Stimulated activated CD8-positive, alpha-beta memory T cell treated with anti-CD3 and anti-CD28 coated beads, Interleukin-4, amount 100 ng/mL, for 48 hours (primary cell): ENCODE measurements around the gene FAM221B.

Experiments used
- DNase-seq: peaks from one replicate; pipeline ENCODE4 v3.0.0-alpha.2; 2020

Gene FAM221B

GRCh38 chr9:35814841-35815543 is 13.5 kb downstream of the FAM221B start, which contains the start of gene HINT2:
HINT2 (minus strand) TSS chr9:35815042; CDS start chr9:35814979, 63 bp downstream.
- DNase-seq: peak; percentile 98

DNA sequence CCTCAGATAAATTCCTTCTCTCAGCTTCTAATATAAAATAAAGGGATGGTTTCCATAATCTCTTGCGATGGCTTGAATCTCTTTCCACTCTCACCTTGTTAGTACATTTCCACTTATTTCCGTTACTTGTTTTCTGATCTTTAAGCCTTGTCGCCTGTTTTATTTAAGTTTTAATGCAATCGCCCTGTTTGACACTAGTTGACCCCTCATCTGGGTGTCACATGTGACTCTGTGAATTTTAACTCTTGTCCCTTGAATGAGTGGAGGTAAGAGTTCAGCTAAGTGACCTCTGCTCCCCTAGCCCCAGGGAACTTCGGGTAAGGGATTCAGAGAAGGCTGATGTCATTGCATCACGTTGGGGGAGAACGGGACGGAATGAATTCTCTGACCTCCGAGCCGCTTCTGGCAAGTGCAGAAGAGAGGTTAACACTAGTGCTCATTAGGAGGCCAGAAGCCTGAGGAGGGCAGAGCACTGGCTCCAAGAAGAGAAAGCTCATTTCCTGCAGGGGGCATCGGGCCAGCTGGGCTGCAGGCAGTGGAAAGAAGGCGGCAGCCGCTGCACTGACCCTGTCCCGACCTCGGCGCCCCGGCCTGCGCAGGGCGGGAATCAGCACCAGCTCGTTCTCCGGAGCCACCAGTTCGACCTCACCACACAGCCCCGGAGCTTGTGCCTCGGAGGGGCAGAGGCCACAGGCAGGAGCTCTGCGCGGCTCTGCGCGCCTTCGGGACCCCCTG is 14.3 kb downstream of the FAM221B start:
- DNase-seq: peak; percentile 61

GRCh38 chr9:35813434-35814105 is 15.0 kb downstream of the FAM221B start:
- no peak for DNase-seq

DNA sequence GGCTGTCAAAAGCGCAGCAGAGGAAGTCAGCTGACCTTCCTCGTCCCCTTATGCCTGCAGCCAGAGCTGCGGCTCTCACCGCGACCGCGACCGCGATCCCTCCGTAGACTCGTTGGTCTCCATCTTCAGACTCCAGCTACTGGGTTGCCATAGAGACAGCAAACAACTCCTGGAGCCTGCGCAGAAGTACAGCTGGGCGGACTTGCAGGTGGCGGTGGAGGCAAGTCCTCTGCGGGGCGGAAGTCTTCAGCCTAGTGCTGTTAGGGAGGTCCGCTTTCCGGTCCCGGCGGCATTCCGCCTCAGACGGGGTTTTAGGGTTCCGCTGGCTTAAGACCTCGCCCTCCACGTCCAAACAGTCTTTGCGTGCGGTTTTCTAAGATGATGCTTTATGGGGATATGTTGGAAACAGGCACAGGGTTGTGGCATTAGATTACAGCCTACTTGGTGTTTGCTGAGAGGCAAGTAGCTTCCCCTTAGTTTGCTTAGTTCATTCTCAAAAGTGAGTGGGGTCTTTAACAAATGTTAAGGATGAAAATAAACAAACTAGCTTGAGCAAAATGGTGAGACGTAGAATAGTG is 16.4 kb downstream of the FAM221B start, which contains the start of gene SPAG8:
SPAG8 (minus strand) TSS at position 238 of the 578 bp plus-strand sequence; CDS start at position 123, 115 bp downstream.
- DNase-seq: peak; percentile 94

- DNase-seq: no peak
Measured at GRCh38 chr9:35811381-35812024, 17.0 kb downstream of the FAM221B start.

DNA sequence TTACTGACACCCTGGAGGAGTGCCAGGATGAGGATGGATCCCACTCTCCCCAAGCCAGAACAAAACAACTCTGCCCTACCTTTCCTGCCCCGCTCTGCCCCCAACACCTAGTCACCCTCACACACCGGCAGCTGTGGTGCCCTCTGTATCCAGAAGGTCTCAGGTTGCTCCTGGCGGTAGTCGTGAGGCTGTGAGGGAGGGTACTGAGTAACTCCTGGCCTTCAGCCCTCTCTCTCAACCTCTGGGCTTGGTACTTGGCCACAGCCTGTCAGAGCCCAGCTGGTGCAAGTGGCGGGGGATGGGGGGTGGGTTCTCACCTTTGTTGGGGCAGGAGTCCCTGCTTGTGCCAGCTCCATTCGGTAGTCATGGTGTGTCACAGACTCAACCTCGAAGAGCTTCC is 18.4 kb downstream of the FAM221B start:
- no peak for DNase-seq

DNA sequence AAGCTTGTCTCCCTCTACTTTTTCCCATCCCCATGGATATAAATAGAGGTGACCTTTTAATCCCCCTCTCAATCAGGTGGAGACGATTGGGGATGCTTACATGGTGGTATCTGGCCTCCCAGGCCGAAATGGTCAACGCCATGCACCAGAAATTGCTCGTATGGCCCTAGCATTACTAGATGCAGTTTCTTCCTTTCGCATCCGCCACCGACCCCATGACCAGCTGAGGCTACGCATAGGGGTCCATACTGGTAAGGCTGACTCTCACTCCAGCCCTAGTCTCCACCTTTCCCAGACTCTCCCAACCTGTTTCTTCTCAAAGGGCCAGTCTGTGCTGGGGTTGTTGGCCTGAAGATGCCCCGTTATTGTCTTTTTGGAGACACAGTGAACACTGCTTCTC is 20.1 kb downstream of the FAM221B start:
- no peak for DNase-seq

DNA sequence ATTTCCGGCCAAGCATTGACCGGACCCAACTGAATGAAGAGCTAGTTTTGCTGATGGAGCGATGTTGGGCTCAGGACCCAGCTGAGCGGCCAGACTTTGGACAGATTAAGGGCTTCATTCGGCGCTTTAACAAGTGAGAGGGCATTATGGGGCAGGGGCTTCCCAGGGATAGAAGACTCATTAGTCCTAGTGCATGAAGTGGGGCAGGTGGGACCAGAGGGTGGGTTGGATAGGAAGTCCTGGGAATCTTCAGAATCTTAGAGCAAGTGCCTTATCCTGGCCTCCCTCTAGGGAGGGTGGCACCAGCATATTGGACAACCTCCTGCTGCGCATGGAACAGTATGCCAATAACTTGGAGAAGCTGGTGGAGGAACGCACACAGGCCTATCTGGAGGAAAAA is 22.4 kb downstream of the FAM221B start:
- peak; percentile 13 for DNase-seq

- no peak for DNase-seq
Measured at GRCh38 chr9:35801328-35802128, 27.0 kb downstream of the FAM221B start.

DNA sequence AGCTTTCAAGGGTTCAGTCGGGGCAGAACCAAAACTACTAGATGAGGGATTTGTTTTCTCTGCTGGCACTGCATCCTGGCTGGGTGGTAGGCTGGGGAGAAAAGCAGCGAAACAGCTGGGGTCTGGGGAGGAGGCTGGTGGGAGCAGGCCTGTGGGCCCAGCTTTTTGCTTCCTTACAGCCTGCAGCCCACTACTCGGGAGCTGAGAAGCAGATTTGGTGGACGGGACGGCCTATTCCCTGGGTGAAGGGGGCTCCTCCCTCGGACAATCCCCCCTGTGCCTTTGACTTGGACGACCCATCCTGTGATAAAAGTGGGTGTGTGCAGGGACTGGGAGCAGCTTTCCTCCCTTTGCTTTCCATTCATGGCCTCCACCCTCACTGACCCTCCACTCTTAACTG is 28.0 kb downstream of the FAM221B start:
- no peak for DNase-seq

DNA sequence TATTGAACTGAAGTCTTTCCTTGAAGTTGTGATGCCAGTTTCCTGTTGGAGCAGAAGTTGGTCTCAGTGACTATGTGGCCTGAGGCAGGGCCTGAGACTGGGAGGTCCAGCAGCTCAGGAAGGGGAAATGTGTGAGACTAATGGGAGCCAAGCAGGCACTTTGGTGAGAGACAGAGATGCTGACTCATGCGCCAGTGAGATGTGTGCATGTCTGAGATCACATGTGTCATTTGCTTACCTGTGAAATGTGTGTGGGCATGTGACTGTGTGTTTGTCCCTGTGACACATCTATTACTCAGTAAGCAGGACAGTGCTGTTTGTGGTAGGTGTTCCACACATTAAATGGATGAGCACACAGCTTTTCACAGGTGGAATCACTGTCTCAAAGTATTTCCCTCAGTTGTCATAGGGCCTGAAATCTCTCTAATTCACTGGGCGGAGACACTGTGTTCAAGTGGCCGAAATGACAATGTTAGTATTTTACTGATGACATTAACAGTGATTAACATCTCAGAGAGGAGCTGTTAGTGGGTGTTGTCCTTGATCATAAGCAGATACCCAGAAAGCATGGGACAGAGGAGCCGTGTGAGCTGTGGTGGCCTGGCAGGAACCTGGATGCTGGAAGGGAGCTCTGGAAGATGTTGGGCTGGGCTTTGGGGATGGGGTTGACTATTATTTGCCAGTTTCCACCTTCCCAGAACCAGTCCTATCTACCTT is 29.7 kb downstream of the FAM221B start:
- DNase-seq: peak; percentile 55

DNA sequence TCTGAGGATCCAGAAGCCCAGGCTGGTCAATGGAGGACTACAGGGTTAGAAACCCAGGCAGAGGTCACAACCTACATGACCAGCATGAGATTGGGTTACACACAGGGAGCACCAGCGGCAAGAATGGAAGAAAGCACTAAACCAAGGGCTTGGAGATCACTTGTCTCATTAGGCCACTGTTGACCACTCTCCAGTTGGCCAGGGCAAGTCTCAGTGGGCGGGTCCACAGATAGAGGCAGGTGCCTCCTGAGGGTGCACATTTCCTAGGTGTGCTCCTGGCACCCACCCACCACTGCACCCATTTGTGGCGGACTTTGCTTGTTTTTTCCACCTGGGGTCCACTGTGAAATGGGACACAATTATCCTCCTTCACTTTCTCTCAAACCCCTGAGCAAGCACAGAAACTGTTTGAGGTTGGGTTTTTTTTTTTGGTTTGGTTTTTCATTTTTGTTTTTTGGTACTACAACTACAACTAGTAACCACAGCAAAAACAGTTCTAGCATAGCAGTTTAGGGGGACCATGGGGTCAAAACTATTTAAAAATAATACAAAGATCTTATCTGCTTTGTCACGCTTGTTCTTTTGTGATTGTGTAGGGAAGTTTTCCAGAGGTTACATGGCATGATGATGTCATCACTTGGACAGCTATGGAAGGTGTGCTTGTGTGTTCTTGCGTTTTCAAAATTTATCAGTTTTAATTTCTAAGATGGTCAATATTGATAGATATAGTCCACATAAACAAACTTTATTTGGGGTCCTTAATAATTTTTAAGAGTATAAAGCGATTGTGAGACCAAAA is 31.0 kb downstream of the FAM221B start:
- DNase-seq: peak; percentile 14

DNA sequence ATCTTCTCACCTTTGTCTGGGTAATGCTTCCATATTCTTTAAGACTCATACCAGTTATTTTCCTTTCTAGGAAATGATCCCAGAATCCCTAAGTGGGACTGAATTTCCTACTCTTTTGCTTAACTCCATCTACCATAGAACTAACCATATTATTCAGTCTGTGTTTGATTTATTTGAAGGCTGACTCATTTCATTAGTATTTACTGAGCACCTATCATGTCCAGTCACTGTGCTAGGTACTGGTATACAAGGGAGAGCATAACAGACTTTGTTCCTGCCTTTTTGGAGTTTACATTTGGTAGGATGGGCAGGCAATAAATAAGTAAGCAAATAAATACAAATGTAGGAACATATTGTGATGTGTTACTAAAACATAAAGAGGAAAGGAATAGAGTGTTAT is 32.8 kb downstream of the FAM221B start:
- no peak for DNase-seq

GRCh38 chr9:35793461-35793860 is 35.1 kb downstream of the FAM221B start:
- no peak for DNase-seq

- DNase-seq: no peak
Measured at GRCh38 chr9:35792826-35793225, 35.7 kb downstream of the FAM221B start.

GRCh38 chr9:35792024-35792813 is 36.3 kb downstream of the FAM221B start:
- DNase-seq: no peak

DNA sequence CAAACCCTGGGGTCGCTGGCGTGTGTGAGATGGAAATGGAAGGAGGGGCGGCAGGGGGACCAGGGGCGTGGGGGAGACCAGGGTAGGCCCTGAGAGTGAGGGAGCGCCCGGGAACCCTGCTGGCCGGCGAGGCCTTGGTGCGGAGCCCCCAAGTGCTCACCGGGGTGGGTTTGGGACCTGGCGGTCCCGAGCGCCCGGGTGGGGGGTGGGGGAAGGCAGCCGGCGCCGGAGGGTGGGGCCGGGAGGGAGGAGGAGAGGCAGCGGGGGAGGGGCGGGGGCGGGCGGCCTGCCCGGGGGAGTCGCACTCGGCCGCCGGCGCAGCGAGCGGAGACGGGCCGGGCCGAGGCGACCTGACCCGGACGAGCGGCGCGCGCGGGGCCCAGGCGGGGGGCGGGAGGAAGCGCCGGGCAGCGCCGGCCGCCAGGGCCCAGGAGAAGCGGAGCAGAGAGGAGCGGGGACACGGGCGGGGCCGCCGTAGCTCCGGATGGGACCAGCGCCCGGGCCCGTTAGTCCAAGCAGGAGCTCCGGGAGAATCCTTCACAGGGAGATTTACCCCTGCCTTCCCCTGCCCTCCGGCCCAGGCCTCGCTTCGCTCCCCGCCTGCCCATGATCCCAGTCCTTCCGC is 37.1 kb downstream of the FAM221B start, which contains the start of gene NPR2:
NPR2 (plus strand) TSS at position 295 of the 625 bp plus-strand sequence. CDS start 818 bp downstream, outside the sequence.
- no peak for DNase-seq

GRCh38 chr9:35790385-35791296 is 37.9 kb downstream of the FAM221B start:
- DNase-seq: peak; percentile 60
